Parathyroid adenoma (tissue), 2 donors: ENCODE data around the gene PCDHB9.
"Not testable (repeated sequence)": the region's sequence is repeated elsewhere in the genome, so short reads cannot be mapped to it uniquely, and the experiment has no call there.

Source experiments
- H2AFZ ChIP-seq: fragments of 300-600 bp; sonication (generic); one replicate; pipeline ENCODE4 v1.7.0; 2017; ENCODE audit warnings: antibody characterized with exemption, mild to moderate bottlenecking
- H3K27ac ChIP-seq: fragments of 300-600 bp; sonication (generic); one replicate; pipeline ENCODE4 v1.7.0; 2017
- H3K27me3 ChIP-seq: fragments of 300-600 bp; sonication (generic); one replicate; pipeline ENCODE4 v1.7.0; 2017; ENCODE audit warnings: low read length; ENCODE audit not compliant: control insufficient read depth, insufficient read depth
- H3K36me3 ChIP-seq: fragments of 300-600 bp; sonication (generic); one replicate; pipeline ENCODE4 v1.7.0; 2017; ENCODE audit warnings: low read length; ENCODE audit not compliant: control insufficient read depth, insufficient read depth
- H3K4me1 ChIP-seq: fragments of 300-600 bp; sonication (generic); one replicate; pipeline ENCODE4 v1.7.0; 2017; ENCODE audit warnings: control low read depth
- H3K4me2 ChIP-seq: fragments of 300-600 bp; sonication (generic); one replicate; pipeline ENCODE4 v1.7.0; 2017; ENCODE audit warnings: low read length
- H3K4me3 ChIP-seq: fragments of 300-600 bp; sonication (generic); one replicate; pipeline ENCODE4 v1.7.0; 2017; ENCODE audit warnings: low read depth, low read length
- H3K79me2 ChIP-seq: fragments of 300-600 bp; sonication (generic); one replicate; pipeline ENCODE4 v1.7.0; 2017; ENCODE audit warnings: control low read depth
- H3K9ac ChIP-seq: fragments of 300-600 bp; sonication (generic); one replicate; pipeline ENCODE4 v1.7.0; 2017; ENCODE audit warnings: mild to moderate bottlenecking
- H3K9me3 ChIP-seq: fragments of 300-600 bp; sonication (generic); one replicate; pipeline ENCODE4 v1.7.0; 2017; ENCODE audit warnings: low read length; ENCODE audit not compliant: control insufficient read depth
- CTCF ChIP-seq: fragments of 300-600 bp; sonication (generic); IDR thresholded peaks from one replicate; pipeline ENCODE4 v1.7.0; 2017; ENCODE audit warnings: antibody characterized with exemption, mild to moderate bottlenecking
- donor health status: primary hyperparathyroidism.

Gene PCDHB9

GRCh38 chr5:141208478-141208877 is 21.5 kb downstream of the PCDHB9 start, which contains the start of gene PCDHB12:
Gene PCDHB12 (plus strand): TSS chr5:141208719. CDS start chr5:141208908, 189 bp downstream.
- no peaks in the 10 kb centered on the region for H3K79me2 ChIP-seq
- H2AFZ ChIP-seq: no peak within 1 kb of the TSS
- no peak within 1 kb of the TSS for H3K4me3 ChIP-seq
- no peak within 1 kb of the TSS for H3K27ac ChIP-seq
- no peak for TF ChIP-seq CTCF
- no peaks in the 10 kb centered on the region for H3K27me3 ChIP-seq
- no peak within 1 kb of the TSS for H3K4me2 ChIP-seq
- H3K4me1 ChIP-seq: no peaks in the 10 kb centered on the region
- H3K9ac ChIP-seq: no peak within 1 kb of the TSS
- H3K9me3 ChIP-seq: no peaks in the 10 kb centered on the region
- no peaks in the 10 kb centered on the region for H3K36me3 ChIP-seq

GRCh38 chr5:141210281-141210680 is 23.3 kb downstream of the PCDHB9 start:
- not testable (repeated sequence) for H3K27me3 ChIP-seq, H3K79me2 ChIP-seq, H3K9me3 ChIP-seq, H3K4me3 ChIP-seq, H3K9ac ChIP-seq, H3K4me2 ChIP-seq, H2AFZ ChIP-seq, H3K27ac ChIP-seq, H3K4me1 ChIP-seq, H3K36me3 ChIP-seq

- not testable (repeated sequence) for H3K4me1 ChIP-seq, H3K9me3 ChIP-seq, H3K4me2 ChIP-seq, H3K79me2 ChIP-seq, H3K9ac ChIP-seq, H2AFZ ChIP-seq, H3K27me3 ChIP-seq, H3K4me3 ChIP-seq, H3K36me3 ChIP-seq, H3K27ac ChIP-seq
Observed at GRCh38 chr5:141210849-141211248, 23.9 kb downstream of the PCDHB9 start.

GRCh38 chr5:141213656-141214339 is 26.8 kb downstream of the PCDHB9 start, which contains the start of gene PCDHB13:
Gene PCDHB13 (plus strand): TSS chr5:141213919. CDS start chr5:141214124, 205 bp downstream.
- not testable (repeated sequence) for H3K27me3 ChIP-seq, H3K79me2 ChIP-seq, H3K27ac ChIP-seq, H3K4me1 ChIP-seq, H3K9ac ChIP-seq, H3K9me3 ChIP-seq, H3K36me3 ChIP-seq, H2AFZ ChIP-seq
- peak within 1 kb of the TSS; percentile 35 for H3K4me3 ChIP-seq
- H3K4me2 ChIP-seq: peak within 1 kb of the TSS; percentile 9

- not testable (repeated sequence) for H3K36me3 ChIP-seq, H3K4me3 ChIP-seq, H3K9ac ChIP-seq, H3K9me3 ChIP-seq, H3K27me3 ChIP-seq, H2AFZ ChIP-seq, H3K4me2 ChIP-seq, H3K4me1 ChIP-seq, H3K79me2 ChIP-seq, H3K27ac ChIP-seq
Observed at GRCh38 chr5:141214583-141214982, 27.6 kb downstream of the PCDHB9 start.

GRCh38 chr5:141215504-141215903 is 28.5 kb downstream of the PCDHB9 start:
- H3K36me3 ChIP-seq, H3K27ac ChIP-seq, H2AFZ ChIP-seq, H3K9me3 ChIP-seq, H3K79me2 ChIP-seq, H3K9ac ChIP-seq, H3K4me2 ChIP-seq, H3K4me3 ChIP-seq, H3K4me1 ChIP-seq, H3K27me3 ChIP-seq: not testable (repeated sequence)

- H2AFZ ChIP-seq, H3K4me2 ChIP-seq, H3K36me3 ChIP-seq, H3K27ac ChIP-seq, H3K9ac ChIP-seq, H3K4me1 ChIP-seq, H3K9me3 ChIP-seq, H3K4me3 ChIP-seq, H3K27me3 ChIP-seq, H3K79me2 ChIP-seq: not testable (repeated sequence)
Observed at GRCh38 chr5:141216035-141216434, 29.1 kb downstream of the PCDHB9 start.
